Activated T-helper 2 cell treated with anti-CD3 and anti-CD28 coated beads, Interferon-gamma antibody, Interleukin-2, Interleukin-4, amounts not matched to agents 10 μg/mL and 5 μg/mL and 100 μg/mL, durations not matched to agents 14 hours and 24 hours and 36 hours (primary cell): ENCODE measurements around the gene HMCN2. TPM values are rescaled to one million over a fixed set of nuclear protein-coding genes. Genes with fewer than 3 reads are reported as not detected.

Experiments used
- DNase-seq: peaks from one replicate; pipeline ENCODE4 v3.0.0; 2021; ENCODE audit warnings: low spot score
- H3K27ac Mint-ChIP-seq: one replicate; pipeline ENCODE4 v1.8.0; 2021; ENCODE audit warnings: mixed read lengths
- H3K27me3 Mint-ChIP-seq: one replicate; pipeline ENCODE4 v1.8.0; 2021; ENCODE audit warnings: low read depth, mixed read lengths
- H3K36me3 Mint-ChIP-seq: one replicate; pipeline ENCODE4 v1.8.0; 2021; ENCODE audit warnings: low read depth, mixed read lengths
- H3K4me1 Mint-ChIP-seq: one replicate; pipeline ENCODE4 v1.8.0; 2021; ENCODE audit warnings: low read depth, mixed read lengths
- H3K4me3 Mint-ChIP-seq: one replicate; pipeline ENCODE4 v1.8.0; 2021; ENCODE audit warnings: low read depth, mild to moderate bottlenecking, moderate library complexity, mixed read lengths
- H3K9me3 Mint-ChIP-seq: one replicate; pipeline ENCODE4 v1.8.0; 2021; ENCODE audit warnings: mixed read lengths
- intact Hi-C: fragments of 100-400 bp; cut with micrococcal nuclease; formaldehyde crosslinking; loops from one replicate; pipeline ENCODE4 v1.15.1; 2023
- total RNA-seq: library from RNA; stranded (reverse); gene quantifications from 2 replicates; pipeline ENCODE4 v1.2.3, GENCODE V29; 2022

Gene HMCN2
- total RNA-seq, 1 donor from 2014 or later = not detected

DNA sequence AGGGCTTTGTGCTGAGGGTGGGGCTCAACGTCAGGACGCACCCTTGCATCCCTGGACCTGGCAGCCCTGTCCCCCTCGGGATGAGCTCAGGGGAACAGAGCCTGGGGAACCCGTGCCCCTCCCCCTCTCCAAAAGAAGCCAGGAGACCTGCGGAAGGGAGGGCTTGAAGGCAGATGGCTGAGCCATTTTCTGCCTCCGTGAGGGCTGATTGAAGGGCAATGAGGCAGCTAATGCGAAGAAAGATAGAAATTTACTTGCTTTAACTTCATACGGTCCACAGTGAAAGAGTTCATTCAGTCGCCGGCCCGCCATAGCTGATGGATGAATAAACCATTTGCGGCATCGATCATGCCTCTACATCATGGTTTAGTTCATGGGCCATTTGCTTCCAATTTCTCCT is 208.0 kb downstream of the HMCN2 start:
- no peak for DNase-seq
- Mint-ChIP-seq H3K9me3 (no peaks in the 10 kb centered on the region), H3K36me3 (no peaks in the 10 kb centered on the region), H3K4me1 (no peaks in the 10 kb centered on the region), H3K4me3 (no peak overlapping the region), H3K27me3 (peaks cover 12% of the 10 kb centered on the region), H3K27ac (no peak overlapping the region)
- intact Hi-C loops = no loop called here

- Mint-ChIP-seq H3K9me3 (no peaks in the 10 kb centered on the region), H3K27me3 (peaks cover 7% of the 10 kb centered on the region), H3K4me1 (no peaks in the 10 kb centered on the region), H3K27ac (no peak overlapping the region), H3K4me3 (no peak overlapping the region), H3K36me3 (no peaks in the 10 kb centered on the region)
- intact Hi-C loops = no loop called here
- DNase-seq = no peak
Measured at GRCh38 chr9:130474106-130474505, 208.5 kb downstream of the HMCN2 start.

- Mint-ChIP-seq H3K36me3 (no peaks in the 10 kb centered on the region), H3K27ac (no peak overlapping the region), H3K9me3 (no peaks in the 10 kb centered on the region), H3K4me1 (no peaks in the 10 kb centered on the region), H3K27me3 (peaks cover 6% of the 10 kb centered on the region), H3K4me3 (no peak overlapping the region)
- no peak for DNase-seq
- intact Hi-C loops = no loop called here
Measured at GRCh38 chr9:130476151-130476730, 210.7 kb downstream of the HMCN2 start.

- no peak for DNase-seq
- Mint-ChIP-seq H3K4me3 (no peak overlapping the region), H3K27me3 (peaks cover 6% of the 10 kb centered on the region), H3K9me3 (no peaks in the 10 kb centered on the region), H3K4me1 (no peaks in the 10 kb centered on the region), H3K27ac (no peak overlapping the region), H3K36me3 (no peaks in the 10 kb centered on the region)
- intact Hi-C loops = no loop called here
Measured at GRCh38 chr9:130477564-130477963, 212.0 kb downstream of the HMCN2 start.

- no peak overlapping the region for H3K27ac Mint-ChIP-seq
- no peaks in the 10 kb centered on the region for H3K4me1 Mint-ChIP-seq
- no peaks in the 10 kb centered on the region for H3K9me3 Mint-ChIP-seq
- no peak for DNase-seq
- peaks cover 9% of the 10 kb centered on the region for H3K27me3 Mint-ChIP-seq
- no peaks in the 10 kb centered on the region for H3K36me3 Mint-ChIP-seq
- intact Hi-C loops = no loop called here
- H3K4me3 Mint-ChIP-seq = no peak overlapping the region
Measured at GRCh38 chr9:130478152-130478551, 212.6 kb downstream of the HMCN2 start.

- H3K27me3 Mint-ChIP-seq = peaks cover 16% of the 10 kb centered on the region
- no peaks in the 10 kb centered on the region for H3K4me1 Mint-ChIP-seq
- H3K36me3 Mint-ChIP-seq = no peaks in the 10 kb centered on the region
- intact Hi-C loops = no loop called here
- H3K27ac Mint-ChIP-seq = no peak overlapping the region
- no peaks in the 10 kb centered on the region for H3K9me3 Mint-ChIP-seq
- no peak for DNase-seq
- no peak overlapping the region for H3K4me3 Mint-ChIP-seq
Measured at GRCh38 chr9:130478736-130479575, 213.4 kb downstream of the HMCN2 start.

- intact Hi-C loops = no loop called here
- Mint-ChIP-seq H3K27ac (no peak overlapping the region), H3K4me3 (no peak overlapping the region), H3K4me1 (no peaks in the 10 kb centered on the region), H3K36me3 (no peaks in the 10 kb centered on the region), H3K9me3 (no peaks in the 10 kb centered on the region), H3K27me3 (peaks cover 22% of the 10 kb centered on the region)
- DNase-seq = no peak
Measured at GRCh38 chr9:130479587-130479986, 214.0 kb downstream of the HMCN2 start.

GRCh38 chr9:130480673-130481072 is 215.1 kb downstream of the HMCN2 start:
- no peaks in the 10 kb centered on the region for H3K9me3 Mint-ChIP-seq
- H3K27me3 Mint-ChIP-seq = peaks cover 22% of the 10 kb centered on the region
- no peak for DNase-seq
- no peak overlapping the region for H3K27ac Mint-ChIP-seq
- H3K36me3 Mint-ChIP-seq = no peaks in the 10 kb centered on the region
- intact Hi-C loops = no loop called here
- no peaks in the 10 kb centered on the region for H3K4me1 Mint-ChIP-seq
- no peak overlapping the region for H3K4me3 Mint-ChIP-seq

DNA sequence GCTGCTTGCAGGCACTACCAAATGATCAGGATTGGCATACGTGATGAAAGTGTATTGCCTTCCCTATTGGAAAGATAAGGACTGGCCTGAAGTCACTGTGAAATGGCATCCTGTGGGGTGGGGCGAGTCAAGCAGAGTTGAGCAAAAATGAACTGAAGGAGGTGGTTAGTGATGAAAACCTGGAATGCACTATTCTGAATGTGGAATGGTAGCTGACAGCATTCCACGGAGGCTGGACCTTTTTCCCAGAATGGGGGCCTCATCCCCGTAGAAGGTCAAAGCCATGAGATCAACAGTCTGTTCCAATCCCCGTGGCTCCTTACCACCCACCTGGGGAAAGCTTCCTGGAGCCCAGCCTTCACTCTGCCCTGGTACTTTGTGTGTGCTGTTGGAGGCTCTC is 216.9 kb downstream of the HMCN2 start:
- no peaks in the 10 kb centered on the region for H3K36me3 Mint-ChIP-seq
- intact Hi-C loops = no loop called here
- H3K4me3 Mint-ChIP-seq = no peak overlapping the region
- no peak overlapping the region for H3K27ac Mint-ChIP-seq
- DNase-seq = no peak
- H3K9me3 Mint-ChIP-seq = no peaks in the 10 kb centered on the region
- H3K27me3 Mint-ChIP-seq = peaks cover 21% of the 10 kb centered on the region
- H3K4me1 Mint-ChIP-seq = no peaks in the 10 kb centered on the region

- no peak for DNase-seq
- no peak overlapping the region for H3K27ac Mint-ChIP-seq
- intact Hi-C loops = no loop called here
- H3K4me1 Mint-ChIP-seq = no peaks in the 10 kb centered on the region
- no peak overlapping the region for H3K4me3 Mint-ChIP-seq
- no peaks in the 10 kb centered on the region for H3K9me3 Mint-ChIP-seq
- H3K36me3 Mint-ChIP-seq = no peaks in the 10 kb centered on the region
- H3K27me3 Mint-ChIP-seq = peaks cover 21% of the 10 kb centered on the region
Measured at GRCh38 chr9:130483371-130483971, 217.9 kb downstream of the HMCN2 start.

Other genes with a start within 250 kb of the HMCN2 start
- gene FNBP1, start 222.6 kb upstream of the HMCN2 start, total RNA-seq = 358 and 359 TPM in 2 replicates
- gene GPR107, start 211.9 kb upstream of the HMCN2 start, total RNA-seq = 22.3 and 23.7 TPM in 2 replicates
- gene NCS1, start 93.4 kb upstream of the HMCN2 start, total RNA-seq = 23.5 and 27.9 TPM in 2 replicates
- gene ASS1, start 179.2 kb downstream of the HMCN2 start, total RNA-seq = 2.4 and 3.2 TPM in 2 replicates